ENCODE data around the gene AMTN.

- TF ChIP-seq CTCF (IDR thresholded peaks at IDR 0.05) (no peak), POLR2AphosphoS5 (IDR thresholded peaks at IDR 0.05) (no peak), POLR2A (IDR thresholded peaks at IDR 0.05) (no peak)
Measured at GRCh38 chr4:70511365-70511764, 7.0 kb upstream of the AMTN start.

Measured in breast epithelium (tissue), 3 donors.